Measurements from ENCODE around the gene APOBEC3H. TPM values are rescaled to one million over a fixed set of nuclear protein-coding genes. Genes with fewer than 3 reads are reported as not detected.

APOBEC3H gene
- total RNA-seq, 1 donor from 2014 or later, result not detected

DNA sequence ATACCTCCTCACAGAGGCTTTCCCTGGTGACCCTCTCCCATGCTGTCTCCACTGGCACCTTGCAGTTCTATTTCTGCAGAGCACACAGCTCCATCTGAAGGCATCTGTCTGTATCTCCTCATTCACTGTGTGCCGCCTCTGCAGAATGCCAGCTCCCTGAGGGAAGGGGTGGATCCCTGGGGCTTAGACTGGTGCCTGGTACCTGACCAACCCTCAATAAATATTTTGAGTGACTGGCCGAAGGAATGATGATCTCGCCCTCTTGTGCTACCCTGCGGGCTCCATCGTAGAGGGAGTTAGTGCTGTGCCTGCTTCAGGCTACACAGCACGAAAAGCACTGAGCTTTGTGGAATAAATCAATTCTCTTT is 53.8 kb downstream of the APOBEC3H start:
- Mint-ChIP-seq H3K4me1 (ENCODE audit: low read depth) (peaks cover 16% of the 10 kb centered on the region), H3K9me3 (ENCODE audit: low read depth) (no peaks in the 10 kb centered on the region), H3K36me3 (ENCODE audit: low read depth) (no peaks in the 10 kb centered on the region), H3K27me3 (ENCODE audit: low read depth) (peaks cover 8% of the 10 kb centered on the region), H3K4me3 (ENCODE audit: unreplicated experiment) (no peak overlapping the region), H3K27ac (ENCODE audit: unreplicated experiment) (no peak overlapping the region)
- DNase-seq (ENCODE audit: low spot score), result no peak
- TF ChIP-seq, protein P1, sequence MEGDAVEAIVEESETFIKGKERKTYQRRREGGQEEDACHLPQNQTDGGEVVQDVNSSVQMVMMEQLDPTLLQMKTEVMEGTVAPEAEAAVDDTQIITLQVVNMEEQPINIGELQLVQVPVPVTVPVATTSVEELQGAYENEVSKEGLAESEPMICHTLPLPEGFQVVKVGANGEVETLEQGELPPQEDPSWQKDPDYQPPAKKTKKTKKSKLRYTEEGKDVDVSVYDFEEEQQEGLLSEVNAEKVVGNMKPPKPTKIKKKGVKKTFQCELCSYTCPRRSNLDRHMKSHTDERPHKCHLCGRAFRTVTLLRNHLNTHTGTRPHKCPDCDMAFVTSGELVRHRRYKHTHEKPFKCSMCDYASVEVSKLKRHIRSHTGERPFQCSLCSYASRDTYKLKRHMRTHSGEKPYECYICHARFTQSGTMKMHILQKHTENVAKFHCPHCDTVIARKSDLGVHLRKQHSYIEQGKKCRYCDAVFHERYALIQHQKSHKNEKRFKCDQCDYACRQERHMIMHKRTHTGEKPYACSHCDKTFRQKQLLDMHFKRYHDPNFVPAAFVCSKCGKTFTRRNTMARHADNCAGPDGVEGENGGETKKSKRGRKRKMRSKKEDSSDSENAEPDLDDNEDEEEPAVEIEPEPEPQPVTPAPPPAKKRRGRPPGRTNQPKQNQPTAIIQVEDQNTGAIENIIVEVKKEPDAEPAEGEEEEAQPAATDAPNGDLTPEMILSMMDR (IDR thresholded peaks at IDR 0.05), result peak; percentile 13

- Mint-ChIP-seq H3K9me3 (ENCODE audit: low read depth) (no peaks in the 10 kb centered on the region), H3K27ac (ENCODE audit: unreplicated experiment) (no peak overlapping the region)
Observed at GRCh38 chr22:39151329-39151975, 54.4 kb downstream of the APOBEC3H start.

DNA sequence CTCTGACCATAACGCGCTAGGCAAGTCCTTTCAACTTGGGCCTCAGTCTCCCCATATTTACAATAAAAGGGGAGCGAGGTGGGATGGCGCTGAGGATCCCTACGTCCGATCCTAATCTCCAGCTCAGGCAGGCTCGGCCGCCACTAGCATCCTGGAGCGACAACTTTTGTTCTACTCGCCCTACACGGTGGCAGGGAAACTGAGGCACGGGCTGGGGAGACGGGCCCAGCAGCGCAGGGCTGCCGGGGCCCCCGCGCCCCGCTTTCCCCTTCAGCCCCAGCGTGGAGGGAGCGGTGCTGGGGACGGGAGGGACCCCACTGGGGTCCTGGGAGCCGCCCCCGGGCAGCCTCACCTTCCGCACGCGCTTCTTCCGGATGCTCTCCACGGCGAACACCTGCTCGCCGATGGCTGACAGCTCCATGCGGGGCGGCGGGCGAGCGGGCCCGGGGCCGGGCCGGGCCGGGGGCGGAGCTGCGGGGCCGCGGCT is 55.0 kb downstream of the APOBEC3H start:
- Mint-ChIP-seq H3K27me3 (ENCODE audit: low read depth) (peaks cover 8% of the 10 kb centered on the region), H3K36me3 (ENCODE audit: low read depth) (no peaks in the 10 kb centered on the region), H3K9me3 (ENCODE audit: low read depth) (no peaks in the 10 kb centered on the region), H3K4me3 (ENCODE audit: unreplicated experiment) (peak overlapping the region; percentile 38), H3K27ac (ENCODE audit: unreplicated experiment) (no peak overlapping the region), H3K4me1 (ENCODE audit: low read depth) (peaks cover 14% of the 10 kb centered on the region)
- TF ChIP-seq, protein P1 (IDR thresholded peaks at IDR 0.05), result no peak
- DNase-seq (ENCODE audit: low spot score), result peak; percentile 80

More at GRCh38 chr22:39151329-39151975, 54.4 kb downstream of the APOBEC3H start:
- DNase-seq (ENCODE audit: low spot score), result peak; percentile 48
- TF ChIP-seq, protein P1 (IDR thresholded peaks at IDR 0.05), result no peak
- Mint-ChIP-seq H3K36me3 (ENCODE audit: low read depth) (no peaks in the 10 kb centered on the region), H3K27me3 (ENCODE audit: low read depth) (peaks cover 8% of the 10 kb centered on the region), H3K4me3 (ENCODE audit: unreplicated experiment) (peak overlapping the region; percentile 38), H3K4me1 (ENCODE audit: low read depth) (peaks cover 14% of the 10 kb centered on the region)

DNA sequence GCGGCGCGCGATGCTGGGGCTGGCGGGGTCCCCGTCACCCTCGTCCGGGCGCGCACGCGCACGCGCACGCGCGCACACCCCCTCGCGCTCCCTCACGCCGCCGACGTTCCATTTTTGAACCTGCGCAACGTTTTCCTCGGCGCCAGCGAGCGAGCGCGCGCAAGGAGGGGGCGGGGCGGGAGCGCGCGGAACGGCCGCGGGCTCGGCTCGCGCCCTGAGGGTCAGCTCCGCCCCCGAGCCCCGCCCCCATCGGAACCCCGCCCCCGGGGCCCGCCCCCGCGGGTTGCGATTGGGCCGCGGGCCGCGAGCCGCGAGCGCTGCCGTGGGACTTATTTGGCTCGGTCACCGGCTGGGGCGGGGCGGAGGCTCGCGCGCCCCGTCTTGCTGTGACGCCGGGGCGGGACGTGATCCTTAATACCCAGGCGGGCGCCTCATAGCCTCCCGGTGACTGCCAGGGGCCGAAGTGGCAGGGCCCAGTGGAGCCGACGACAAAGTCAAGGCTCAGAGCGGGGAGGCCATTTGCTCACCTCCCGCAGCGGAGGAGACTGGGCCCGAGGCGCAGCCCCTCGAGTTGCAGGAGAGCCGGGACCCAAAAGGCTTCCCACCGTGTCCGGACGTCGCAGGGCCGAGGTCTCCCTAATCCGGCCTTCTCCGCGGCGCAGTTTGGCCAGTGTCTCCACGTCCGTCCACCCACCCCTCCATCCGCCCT is 55.6 kb downstream of the APOBEC3H start, which contains the start of gene CBX7:
TSS of gene CBX7 (minus strand) at position 170 of the 709 bp plus-strand sequence. CDS start 236 bp downstream, outside the sequence.
- Mint-ChIP-seq H3K4me3 (ENCODE audit: unreplicated experiment) (peak within 1 kb of the TSS; percentile 77), H3K4me1 (ENCODE audit: low read depth) (peaks cover 14% of the 10 kb centered on the region), H3K27ac (ENCODE audit: unreplicated experiment) (peak within 1 kb of the TSS; percentile 87), H3K27me3 (ENCODE audit: low read depth) (peaks cover 8% of the 10 kb centered on the region), H3K36me3 (ENCODE audit: low read depth) (no peaks in the 10 kb centered on the region), H3K9me3 (ENCODE audit: low read depth) (no peaks in the 10 kb centered on the region)
- TF ChIP-seq, protein P1 (IDR thresholded peaks at IDR 0.05), result no peak
- peak; percentile 93 for DNase-seq (ENCODE audit: low spot score)

DNA sequence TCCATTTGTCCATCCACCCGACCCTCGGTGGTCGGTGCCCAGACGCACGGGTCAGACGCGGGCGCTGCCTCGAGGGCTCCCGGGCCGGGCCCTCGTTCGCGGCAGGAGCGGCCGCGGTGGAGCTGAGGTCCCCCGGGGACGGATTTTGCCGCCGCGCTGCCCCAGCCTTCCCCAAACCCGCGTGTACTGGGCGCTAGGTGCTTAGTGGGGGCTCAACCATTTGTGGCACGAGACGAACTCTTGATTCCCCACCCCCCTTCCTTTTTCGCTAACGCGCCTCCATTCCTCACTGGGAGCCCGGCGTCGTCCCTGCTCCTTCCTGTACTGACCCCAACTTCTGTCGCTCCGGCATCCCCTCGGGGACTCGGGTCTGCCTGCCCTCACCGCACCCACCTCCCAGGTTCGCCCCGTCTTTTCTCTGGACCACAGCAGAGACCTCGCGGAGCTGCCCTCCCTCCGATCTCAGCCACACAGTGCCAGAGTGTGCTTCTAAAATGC is 56.2 kb downstream of the APOBEC3H start:
- Mint-ChIP-seq H3K4me3 (ENCODE audit: unreplicated experiment) (peak overlapping the region; percentile 77), H3K27me3 (ENCODE audit: low read depth) (peaks cover 8% of the 10 kb centered on the region), H3K36me3 (ENCODE audit: low read depth) (no peaks in the 10 kb centered on the region), H3K4me1 (ENCODE audit: low read depth) (peaks cover 14% of the 10 kb centered on the region), H3K9me3 (ENCODE audit: low read depth) (no peaks in the 10 kb centered on the region), H3K27ac (ENCODE audit: unreplicated experiment) (peak overlapping the region; percentile 87)
- DNase-seq (ENCODE audit: low spot score), result peak; percentile 66
- TF ChIP-seq, protein P1 (IDR thresholded peaks at IDR 0.05), result no peak
